Peyer's patch (tissue), 4 donors: Measurements from ENCODE around the gene C11orf71.

Experiments used
- POLR2A ChIP-seq, 2 donors: fragments of 450-650 bp; IDR thresholded peaks; one replicate each; pipeline ENCODE4 v1.5.1; 2017; ENCODE audit warnings: antibody characterized with exemption in 2 of 2, mild to moderate bottlenecking in 2 of 2, moderate library complexity in 2 of 2
- TF ChIP-seq, protein P1 (sequence below), 6 experiments: fragments of 450-650 bp in 4 of 6; fragments of 200-600 bp in 2 of 6; sonication (generic) in 1 of 6; IDR thresholded peaks; one replicate each; pipeline ENCODE4 v1.5.1; 2017 to 2019; ENCODE audit warnings: antibody characterized with exemption in 6 of 6, mild to moderate bottlenecking in 3 of 6, moderate library complexity in 1 of 6

DNA sequence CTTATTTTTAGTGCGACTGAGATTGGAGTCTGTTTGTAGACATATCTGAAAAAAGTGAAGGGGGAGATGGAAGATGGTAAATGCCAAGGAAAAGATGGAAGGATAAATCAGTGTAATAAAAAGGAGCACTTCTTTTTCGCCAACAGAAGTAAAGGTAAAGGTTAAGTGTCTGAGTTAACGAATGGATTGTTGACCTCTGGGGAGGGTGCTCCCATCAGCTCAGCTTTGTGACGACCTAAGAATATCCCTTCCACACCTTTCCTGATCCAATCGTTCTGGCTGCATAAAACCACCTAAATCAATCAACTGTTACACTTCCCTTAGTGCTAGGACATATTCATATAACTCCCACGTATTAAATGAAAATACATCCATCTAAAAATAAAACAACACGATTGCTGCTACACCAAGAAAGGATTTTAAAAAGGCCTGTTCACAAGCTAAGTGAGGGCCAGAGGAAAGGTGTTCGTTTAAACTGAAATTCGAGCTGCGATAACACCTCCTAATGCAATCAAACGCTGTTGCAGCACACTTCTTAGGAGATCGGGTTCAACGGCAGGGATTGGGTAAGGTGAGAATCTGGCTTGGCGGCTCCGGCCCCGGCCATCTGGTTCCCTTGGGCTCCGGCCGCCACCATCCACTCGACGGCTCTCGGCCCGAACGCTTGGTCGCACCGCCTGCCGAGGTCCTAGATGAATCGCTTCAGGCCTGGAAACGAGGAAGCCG is 658 bp downstream of the C11orf71 start:
- TF ChIP-seq, protein P1, sequence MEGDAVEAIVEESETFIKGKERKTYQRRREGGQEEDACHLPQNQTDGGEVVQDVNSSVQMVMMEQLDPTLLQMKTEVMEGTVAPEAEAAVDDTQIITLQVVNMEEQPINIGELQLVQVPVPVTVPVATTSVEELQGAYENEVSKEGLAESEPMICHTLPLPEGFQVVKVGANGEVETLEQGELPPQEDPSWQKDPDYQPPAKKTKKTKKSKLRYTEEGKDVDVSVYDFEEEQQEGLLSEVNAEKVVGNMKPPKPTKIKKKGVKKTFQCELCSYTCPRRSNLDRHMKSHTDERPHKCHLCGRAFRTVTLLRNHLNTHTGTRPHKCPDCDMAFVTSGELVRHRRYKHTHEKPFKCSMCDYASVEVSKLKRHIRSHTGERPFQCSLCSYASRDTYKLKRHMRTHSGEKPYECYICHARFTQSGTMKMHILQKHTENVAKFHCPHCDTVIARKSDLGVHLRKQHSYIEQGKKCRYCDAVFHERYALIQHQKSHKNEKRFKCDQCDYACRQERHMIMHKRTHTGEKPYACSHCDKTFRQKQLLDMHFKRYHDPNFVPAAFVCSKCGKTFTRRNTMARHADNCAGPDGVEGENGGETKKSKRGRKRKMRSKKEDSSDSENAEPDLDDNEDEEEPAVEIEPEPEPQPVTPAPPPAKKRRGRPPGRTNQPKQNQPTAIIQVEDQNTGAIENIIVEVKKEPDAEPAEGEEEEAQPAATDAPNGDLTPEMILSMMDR (IDR thresholded peaks at IDR 0.05) = no peak
- TF ChIP-seq POLR2A (IDR thresholded peaks at IDR 0.05) = no peak
